NCI-H226 (cell line): ENCODE results near the gene ZKSCAN5.
A peak's percentile ranks its signal among the peaks of the same experiment; 100 is the strongest.
"Not testable (repeated sequence)": the region's sequence is repeated elsewhere in the genome, so short reads cannot be mapped to it uniquely, and the experiment has no call there.

Experiments used
- DNase-seq: peaks from one replicate; pipeline ENCODE4 v3.0.0-alpha.2; 2015

Gene ZKSCAN5

DNA sequence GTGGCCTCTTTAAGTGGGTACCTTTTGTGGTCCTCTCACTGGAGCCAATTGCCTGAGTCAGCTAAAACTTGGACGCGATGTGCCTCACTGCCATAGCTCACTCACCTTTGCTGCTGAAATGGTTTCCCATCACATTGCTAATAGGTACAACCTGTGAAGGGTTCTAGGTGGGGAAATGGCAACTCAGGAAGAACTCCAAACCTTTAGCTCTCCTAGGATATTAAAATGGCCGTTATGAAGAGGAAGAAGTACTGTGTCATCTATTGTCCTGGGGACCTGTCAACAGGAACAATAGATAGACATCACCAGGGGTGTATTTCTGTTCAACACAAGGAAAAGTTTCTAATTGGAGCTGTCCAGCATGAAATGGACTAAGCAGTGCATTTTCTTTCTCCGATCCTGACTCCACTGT lies 52.7 kb downstream of the ZKSCAN5 start:
- DNase-seq = no peak

DNA sequence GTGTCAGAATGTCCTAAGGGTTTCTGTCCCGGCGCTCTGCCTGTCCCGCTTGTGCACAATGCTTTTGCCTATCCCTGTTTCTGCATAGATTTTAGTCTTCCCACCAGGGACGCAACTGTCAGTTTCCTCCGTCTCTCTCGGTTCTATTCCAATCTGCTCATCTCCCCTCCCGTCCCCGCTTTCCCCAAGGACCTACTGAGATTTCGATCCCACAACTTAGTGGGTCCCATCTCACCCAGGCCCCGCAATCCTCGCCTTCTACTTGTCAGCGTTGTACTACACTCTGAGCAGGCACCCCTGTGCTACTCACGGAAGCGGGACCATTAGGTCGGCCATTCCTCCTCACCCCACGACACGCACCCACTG lies 53.5 kb downstream of the ZKSCAN5 start:
- DNase-seq = no peak

DNA sequence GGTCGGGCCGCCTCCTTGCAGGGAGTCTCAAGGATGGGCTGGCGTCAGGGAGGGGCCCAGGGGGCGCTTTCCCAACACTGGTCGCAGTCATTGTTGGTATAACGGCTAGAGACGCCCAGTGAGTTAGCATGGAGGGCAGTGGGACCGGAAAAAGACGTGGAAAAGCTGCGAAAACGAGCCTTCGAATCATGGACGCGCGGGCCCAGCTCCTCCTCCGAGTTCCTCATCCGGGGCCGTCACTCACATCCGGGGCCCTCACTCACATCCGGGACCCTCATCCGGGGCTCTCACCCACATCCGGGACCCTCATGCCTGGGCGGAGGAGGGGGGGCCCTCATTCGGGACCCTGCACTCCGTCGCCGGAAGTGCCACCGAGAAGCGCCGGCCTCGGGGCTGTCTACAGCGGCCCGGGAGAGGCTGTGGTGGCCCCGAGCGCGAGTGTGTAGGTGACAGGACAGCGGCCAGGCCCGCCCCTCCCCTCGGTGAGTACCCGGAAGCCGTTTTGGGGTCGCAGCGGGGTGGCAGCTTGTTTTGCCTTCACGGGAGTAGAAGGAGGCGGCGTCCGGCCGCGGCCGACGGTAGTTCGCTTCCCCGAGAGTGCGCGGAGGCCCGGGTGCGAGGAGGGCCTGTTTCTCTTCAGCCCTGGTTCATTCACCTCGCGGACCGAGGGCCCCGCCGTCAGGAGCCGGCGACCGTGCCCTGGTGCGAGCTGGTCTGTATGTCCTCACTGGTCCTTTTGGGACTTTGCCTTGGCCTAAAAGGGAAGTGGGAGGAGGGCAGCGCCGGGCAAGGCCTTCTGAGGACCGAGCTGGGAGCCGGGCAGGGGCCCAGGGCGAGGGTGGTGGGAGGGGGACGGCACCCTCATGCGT lies 54.1 kb downstream of the ZKSCAN5 start, which contains the start of gene ZNF655:
Gene ZNF655, plus strand, starts transcription at position 337 of the 869 bp plus-strand sequence. CDS start 1,918 bp downstream, outside the sequence.
- peak; percentile 85 for DNase-seq

DNA sequence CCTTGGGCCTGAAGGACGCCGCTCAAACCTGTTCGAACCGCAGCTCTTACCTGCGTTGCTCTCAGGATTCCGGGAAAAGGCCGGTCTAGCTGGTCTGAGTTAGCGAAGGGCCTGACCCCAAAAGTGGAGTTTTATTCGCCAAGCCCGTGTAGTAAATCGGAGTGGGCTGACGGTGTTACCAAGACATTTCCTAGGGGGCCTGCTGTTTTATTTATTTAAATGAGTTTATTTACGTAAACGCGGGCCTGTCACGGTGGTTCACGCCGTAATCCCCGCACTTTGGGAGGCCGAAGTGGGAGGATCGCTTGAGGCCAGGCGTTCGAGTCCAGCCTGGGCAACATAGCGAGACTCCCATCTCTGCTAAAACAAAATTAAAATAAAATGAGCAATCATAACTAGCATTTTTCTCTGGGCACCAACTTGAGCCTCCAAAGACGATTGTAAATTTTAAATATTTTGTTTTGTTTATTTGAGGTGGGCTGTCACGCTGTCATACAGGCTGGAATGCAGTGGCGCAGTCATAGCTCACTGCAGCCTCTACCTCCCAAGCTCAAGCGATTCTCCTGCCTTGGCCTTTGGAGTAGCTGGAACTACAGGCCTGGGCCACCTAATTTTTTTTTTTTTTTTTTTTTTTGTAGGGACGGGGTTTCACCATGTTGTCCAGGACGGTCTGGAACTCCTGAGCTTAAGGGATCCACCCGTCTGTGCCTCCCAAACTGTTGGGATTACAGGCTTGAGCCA lies 54.9 kb downstream of the ZKSCAN5 start:
- no peak for DNase-seq

DNA sequence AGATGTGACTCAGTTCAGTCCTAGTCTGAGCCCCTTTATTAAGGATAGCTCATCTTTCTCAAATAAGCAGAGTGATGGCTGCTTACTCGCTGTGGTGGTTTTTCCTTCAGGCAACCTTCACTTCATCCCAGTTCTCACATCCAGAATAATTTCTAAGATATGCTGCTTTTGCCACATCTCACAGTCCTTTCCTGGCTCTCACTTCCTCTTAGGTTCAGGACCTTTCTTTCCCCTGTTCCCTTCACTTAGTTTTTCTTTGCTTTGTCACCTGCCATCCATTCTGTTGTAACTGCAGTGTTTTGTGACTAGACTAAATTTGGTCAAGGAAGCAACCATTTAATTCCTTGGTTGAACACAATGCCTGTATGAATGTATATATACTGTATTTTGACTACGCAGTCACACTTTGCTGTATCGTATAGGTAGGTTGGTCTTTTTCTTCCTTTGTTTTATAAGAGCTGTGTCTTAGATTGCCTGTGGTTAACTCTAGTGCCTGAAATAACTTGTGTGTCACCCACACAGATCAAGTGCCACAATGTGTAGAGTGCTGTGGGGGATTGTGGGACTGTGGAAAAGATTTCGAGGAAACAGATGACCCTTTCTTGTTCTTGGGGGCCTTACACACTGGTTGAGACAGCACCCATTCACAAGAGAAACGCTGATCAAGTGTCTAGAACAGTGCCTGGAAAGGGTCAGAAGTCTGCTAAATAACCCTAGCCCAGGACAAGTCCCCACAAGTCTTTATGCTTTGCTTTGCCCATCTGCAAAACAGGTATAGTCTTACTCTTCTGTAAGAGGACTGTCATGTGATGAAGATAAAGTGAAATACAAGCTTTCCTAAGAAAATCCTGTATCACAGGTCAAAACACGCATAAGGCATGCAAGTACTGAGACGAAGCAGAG lies 56.6 kb downstream of the ZKSCAN5 start:
- no peak for DNase-seq

DNA sequence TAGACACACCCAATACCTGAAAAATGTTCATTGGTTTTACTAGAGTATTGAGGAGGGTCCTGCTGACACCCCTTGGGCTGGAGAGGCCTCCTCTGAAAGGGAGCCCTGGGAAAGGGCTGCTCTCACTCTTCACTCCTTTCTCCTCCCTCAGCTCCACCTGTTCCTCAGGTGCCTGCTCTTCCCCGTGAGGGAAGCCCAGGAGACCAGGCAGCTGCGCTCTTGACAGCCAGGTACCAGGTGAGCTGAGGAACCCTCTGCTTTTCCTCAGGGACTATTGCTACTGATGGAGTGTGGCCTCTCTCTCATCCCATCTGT lies 57.2 kb downstream of the ZKSCAN5 start:
- no peak for DNase-seq

DNA sequence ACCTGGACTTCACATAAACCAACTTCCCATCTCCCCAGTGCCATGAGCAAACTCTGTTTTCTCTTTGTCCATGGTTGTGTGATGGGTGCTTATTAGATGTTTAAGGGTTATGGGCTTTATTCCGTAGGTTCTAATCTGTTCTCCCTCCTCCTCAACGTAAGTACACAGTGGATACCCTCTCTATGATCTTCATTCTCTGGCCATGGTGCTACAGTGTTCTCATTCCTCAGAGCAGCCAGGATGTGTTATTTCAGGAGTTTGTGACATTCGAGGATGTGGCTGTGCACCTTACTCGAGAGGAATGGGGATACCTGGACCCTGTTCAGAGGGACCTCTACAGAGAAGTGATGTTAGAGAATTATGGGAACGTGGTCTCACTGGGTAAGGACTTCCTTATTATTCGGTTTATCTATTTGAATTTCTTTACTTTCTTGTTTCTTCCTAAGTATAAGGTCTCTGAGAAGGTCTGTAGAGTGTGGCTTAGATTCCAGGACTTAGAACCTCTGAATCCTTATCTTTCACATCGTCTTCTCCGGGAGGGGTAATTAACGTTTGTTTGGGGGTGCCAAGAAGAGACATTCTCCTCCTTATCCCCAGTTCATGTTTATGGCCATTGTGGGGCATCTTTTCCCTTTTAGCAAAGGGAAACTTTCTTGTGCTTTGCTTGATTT lies 57.8 kb downstream of the ZKSCAN5 start:
- DNase-seq = no peak

DNA sequence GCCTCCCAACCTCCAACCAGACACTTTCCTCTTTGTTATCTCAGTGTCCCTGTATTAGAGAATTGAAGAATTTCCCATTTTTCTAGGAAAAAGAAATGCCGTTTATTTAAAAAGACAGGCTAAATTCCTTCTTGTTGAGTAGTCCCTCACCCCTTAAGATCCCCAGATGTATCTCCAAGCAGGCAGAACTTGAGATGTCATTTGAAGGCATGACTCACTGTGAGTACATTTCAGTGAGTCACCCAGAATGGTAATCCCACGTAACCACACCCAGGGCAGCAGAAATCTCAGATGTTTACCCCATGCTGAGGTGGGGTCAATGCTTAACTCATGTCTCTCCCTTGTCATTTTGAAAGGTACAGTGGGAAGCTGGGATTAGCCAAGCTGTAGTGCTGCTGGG lies 58.4 kb downstream of the ZKSCAN5 start:
- peak; percentile 96 for DNase-seq

DNA sequence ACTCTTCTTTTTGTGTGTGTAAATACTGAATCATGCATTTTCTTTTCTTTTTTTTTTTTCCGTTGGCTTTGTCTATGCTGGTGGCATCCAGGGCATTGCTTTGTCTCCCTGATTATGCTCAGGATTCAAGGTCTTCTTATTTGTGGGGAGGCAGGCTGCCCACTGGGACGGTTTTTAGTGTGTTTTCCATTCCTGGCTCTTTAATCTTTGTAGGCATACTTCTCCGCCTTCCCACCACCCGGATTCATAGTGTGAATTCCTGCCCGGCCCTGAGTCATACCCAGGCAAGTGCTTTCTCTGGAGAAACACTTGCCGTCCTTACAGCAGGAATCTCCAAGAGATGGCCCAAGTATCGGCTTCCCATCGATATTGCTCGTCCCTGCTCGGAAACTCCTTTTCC lies 59.2 kb downstream of the ZKSCAN5 start:
- DNase-seq = peak; percentile 88

DNA sequence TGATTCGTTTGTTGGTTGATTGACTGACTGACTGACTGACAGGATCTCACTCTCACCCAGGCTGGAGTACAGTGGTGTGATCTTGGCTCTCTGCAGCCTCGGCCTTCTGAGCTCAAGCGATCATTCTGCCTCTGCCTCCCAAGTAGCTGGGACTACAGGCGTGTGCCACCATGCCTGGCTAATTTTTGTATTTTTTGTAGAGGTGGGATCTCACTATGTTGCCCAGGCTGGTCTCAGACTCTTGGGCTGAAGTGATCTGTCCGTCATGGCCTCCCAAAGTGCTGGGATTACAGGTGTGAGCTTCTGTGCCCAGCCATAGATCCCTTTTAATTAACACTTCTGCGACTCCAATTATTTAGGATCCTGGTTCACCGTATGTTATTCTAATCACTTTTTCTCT lies 64.3 kb downstream of the ZKSCAN5 start:
- DNase-seq = not testable (repeated sequence)

DNA sequence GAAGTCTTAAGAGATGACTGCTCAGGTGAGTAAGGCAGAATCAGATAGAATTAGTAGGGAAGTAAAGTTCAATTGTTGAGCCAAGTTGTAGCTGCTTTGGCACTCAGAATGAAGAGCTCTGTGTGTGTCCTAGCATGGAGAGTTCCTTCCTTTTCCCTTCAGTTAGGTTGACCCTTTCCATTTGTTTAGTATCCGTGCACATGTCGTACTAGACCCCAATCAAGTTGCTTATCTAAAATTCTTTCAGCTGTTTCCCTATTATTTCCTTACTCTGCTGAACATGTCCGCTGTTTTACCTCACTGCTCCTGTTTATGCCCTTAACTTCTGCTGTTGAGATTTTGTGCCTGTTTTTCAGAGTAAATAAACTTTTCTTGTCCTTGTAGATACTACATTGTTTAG lies 67.3 kb downstream of the ZKSCAN5 start:
- no peak for DNase-seq

DNA sequence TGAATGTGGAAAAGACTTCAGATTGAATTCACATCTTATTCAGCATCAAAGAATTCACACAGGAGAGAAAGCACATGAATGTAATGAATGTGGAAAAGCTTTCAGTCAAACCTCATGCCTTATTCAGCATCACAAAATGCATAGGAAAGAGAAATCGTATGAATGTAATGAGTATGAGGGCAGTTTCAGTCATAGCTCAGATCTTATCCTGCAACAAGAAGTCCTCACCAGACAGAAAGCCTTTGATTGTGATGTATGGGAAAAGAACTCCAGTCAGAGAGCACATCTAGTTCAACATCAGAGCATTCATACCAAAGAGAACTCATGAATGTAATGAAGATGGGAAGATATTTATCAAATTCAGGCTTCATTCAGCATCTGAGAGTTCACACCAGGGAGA lies 68.8 kb downstream of the ZKSCAN5 start:
- no peak for DNase-seq

DNA sequence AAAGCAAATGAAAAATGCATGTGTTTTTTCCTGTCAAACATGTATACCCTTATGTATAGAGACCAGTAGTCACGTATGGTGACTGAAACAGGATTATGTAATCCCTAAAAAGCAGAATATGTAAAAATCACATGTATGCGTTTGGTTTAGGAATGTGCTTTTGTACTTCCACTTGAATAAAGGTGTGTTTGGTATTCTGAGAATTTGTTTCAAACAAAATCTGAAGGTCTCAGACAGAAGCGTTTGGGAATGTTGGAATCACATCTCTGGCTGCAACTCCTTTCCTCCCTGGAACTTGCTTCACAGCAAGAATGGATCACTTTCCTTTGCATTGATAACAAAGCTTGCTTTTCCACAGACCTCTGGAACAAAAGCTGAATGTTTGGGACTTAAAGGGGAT lies 71.8 kb downstream of the ZKSCAN5 start:
- no peak for DNase-seq

DNA sequence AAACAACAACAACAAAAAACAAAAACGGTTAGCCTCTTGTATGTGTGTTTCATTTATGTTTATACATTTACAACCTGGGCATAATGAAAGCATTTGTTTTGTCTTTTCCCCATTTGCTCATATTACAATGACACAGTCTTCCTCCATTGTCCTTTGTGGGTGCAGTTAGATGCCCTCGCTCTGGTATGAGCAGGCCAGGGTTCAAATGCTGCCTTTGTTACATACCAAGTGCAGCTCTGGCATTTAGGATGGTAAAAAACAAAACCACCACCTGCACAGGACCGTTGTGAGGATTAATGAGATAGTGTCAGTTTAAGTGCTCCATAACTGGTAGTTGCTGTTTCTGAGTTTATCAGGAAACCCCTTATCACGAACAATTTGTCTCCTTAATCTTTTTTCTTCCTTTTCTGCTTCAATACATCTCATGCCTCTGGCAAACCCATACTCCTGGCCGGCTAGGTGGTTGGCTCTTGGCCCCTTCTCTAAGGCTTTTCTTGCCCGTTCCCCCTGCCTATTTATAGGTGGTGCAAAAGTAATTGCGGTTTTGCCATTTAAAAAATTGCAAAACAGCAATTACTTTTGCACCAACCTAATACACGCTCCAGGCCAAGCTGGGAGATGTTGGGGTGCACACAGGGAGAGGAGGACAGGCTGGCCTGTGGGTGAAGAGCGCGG lies 75.0 kb downstream of the ZKSCAN5 start:
- no peak for DNase-seq

DNA sequence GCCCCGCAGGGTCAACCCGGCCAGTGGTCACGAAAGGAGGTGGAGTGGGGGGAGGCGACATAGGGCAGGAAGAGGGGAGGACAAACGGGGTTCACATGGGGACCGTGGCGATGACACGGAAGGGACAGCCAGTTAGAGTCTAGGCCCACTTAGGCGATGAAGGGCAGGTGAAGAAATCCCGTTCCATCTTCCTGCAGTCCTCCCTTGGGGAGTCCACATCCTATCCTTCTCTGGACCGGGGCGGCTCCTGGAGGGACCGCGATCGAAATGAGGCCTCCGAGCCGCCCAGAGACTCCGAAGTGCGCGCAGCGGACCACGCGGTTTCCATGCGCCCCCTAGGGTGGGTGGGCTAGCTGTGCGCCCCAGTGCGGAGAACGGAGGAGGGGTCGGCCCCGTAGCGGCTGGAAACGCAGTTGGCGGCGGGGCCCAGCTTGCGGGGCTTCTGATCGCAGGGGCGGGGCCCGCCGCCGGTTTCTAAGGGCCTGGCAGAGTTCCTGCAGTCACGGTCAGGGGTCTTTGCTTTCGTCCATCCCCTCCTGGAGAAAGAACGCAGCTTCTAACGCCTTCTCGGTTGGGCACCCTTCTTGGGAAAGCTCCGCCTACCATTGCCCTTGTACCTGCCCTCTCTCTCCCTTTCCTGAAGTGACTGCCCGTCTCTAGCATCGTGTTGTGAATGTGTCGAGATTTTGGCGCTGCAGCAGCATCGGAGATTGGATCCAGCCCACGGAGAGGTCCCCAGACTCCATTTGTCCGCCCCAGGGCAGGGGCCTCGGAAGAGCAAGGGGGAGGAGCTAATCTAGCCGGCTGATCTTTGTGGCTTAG lies 75.7 kb downstream of the ZKSCAN5 start:
- no peak for DNase-seq

DNA sequence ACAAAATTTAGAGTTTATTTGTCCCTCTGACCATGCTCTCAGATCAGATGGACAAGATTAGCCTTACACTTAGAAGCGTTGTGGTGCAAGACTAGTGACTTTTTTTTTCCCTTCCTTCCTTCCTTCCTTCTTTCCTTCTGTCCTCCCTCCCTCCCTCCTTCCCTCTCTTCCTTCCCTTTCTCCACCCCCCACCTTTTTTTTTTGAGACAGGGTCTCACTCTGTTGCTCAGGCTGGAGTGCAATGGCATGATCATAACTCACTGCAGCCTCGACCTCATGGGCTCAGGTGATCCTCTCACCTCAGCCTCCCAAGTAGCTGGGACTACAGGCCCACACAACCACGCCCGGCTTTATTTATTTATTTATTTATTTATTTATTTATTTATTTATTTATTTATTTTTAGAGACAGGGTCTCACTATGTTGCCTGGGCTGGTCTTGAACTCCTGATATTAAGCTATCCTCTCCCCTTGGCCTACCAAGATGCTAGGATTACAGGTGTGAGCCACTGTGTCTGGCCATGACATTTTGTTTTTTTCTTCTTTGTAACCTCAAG lies 76.4 kb downstream of the ZKSCAN5 start:
- DNase-seq = not testable (repeated sequence)
